ENCODE measurements around the gene BAZ2B.
"Not testable (repeated sequence)": the region's sequence is repeated elsewhere in the genome, so short reads cannot be mapped to it uniquely, and the experiment has no call there.

BAZ2B gene

DNA sequence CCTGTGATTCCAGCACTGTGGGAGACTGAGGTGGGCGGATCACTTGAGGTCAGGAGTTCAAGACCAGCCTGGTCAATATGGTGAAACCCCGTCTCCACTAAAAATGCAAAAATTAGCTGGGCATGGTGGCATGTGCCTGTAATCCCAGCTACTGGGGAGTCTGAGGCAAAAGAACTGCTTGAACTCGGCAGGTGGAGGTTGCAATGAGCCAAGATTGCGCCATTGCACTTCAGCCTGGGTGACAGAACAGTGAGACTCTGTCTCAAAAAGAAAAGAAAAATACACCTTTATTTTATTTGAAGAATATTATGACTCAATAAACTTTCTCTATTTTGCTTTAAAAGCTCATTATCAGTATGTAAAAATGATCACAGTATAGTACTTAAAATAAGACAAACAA is 81.1 kb downstream of the BAZ2B start:
- not testable (repeated sequence) for H3K27ac ChIP-seq (ENCODE audit: low read depth, low read length); H3K4me1 ChIP-seq (ENCODE audit: control insufficient read depth, insufficient read depth, low read length, unreplicated experiment); H3K27me3 ChIP-seq (ENCODE audit: insufficient read depth, low read length); H3K36me3 ChIP-seq (ENCODE audit: insufficient read depth, low read length); H3K79me2 ChIP-seq (ENCODE audit: control insufficient read depth, insufficient read depth, low read length, unreplicated experiment); H3K4me3 ChIP-seq (ENCODE audit: low read depth, low read length); H2AFZ ChIP-seq (ENCODE audit: low read length, unreplicated experiment)

GRCh38 chr2:159531475-159531874 is 84.9 kb downstream of the BAZ2B start:
- Histone ChIP-seq H2AFZ (ENCODE audit: low read length, unreplicated experiment) (no peak overlapping the region), H3K36me3 (ENCODE audit: insufficient read depth, low read length) (no peaks in the 10 kb centered on the region), H3K27ac (ENCODE audit: low read depth, low read length) (no peak overlapping the region), H3K4me3 (ENCODE audit: low read depth, low read length) (no peak overlapping the region), H3K27me3 (ENCODE audit: insufficient read depth, low read length) (no peaks in the 10 kb centered on the region), H3K4me1 (ENCODE audit: control insufficient read depth, insufficient read depth, low read length, unreplicated experiment) (peaks cover 4% of the 10 kb centered on the region), H3K79me2 (ENCODE audit: control insufficient read depth, insufficient read depth, low read length, unreplicated experiment) (no peaks in the 10 kb centered on the region)

DNA sequence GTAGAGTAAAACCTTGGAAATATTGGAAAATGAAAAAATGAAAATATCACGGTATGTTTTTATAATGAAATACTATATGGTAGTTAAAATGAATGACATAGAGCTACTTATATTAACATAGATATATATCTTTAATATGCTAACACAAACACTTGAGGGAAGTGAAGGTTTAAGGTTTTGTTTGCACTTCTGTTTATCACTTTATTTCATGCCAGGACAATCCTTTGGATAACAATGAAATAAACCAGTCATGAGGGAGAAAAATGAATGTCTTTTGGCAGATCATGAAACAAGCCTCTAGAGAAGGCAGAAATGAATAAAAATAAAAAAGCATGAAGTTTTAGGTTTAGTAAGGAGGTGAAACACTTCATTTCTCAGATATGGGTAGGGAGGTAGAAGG is 89.9 kb downstream of the BAZ2B start:
- H2AFZ ChIP-seq (ENCODE audit: low read length, unreplicated experiment) = no peak overlapping the region
- no peaks in the 10 kb centered on the region for H3K27me3 ChIP-seq (ENCODE audit: insufficient read depth, low read length)
- H3K36me3 ChIP-seq (ENCODE audit: insufficient read depth, low read length) = no peaks in the 10 kb centered on the region
- H3K4me3 ChIP-seq (ENCODE audit: low read depth, low read length) = no peak overlapping the region
- no peaks in the 10 kb centered on the region for H3K79me2 ChIP-seq (ENCODE audit: control insufficient read depth, insufficient read depth, low read length, unreplicated experiment)
- no peak overlapping the region for H3K27ac ChIP-seq (ENCODE audit: low read depth, low read length)
- H3K4me1 ChIP-seq (ENCODE audit: control insufficient read depth, insufficient read depth, low read length, unreplicated experiment) = no peaks in the 10 kb centered on the region

DNA sequence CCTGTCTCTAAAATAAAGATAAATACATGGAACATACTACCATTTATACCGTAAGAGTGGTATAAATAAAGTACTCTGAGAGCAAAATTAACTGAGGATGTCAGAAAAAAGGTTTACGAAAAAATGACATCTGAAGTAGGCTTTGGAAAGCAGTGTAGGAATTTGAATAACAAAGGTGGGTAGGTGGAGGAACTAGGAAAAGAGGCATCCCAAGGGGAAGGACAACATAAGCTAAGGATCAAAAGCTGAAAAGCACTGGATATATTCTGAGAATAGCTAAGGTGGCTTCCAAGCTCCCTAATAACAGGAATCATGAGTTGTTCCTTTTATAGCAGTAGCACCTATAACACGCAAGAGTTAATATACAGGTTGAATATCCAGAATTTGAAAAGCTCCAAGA is 91.3 kb downstream of the BAZ2B start:
- Histone ChIP-seq H3K36me3 (ENCODE audit: insufficient read depth, low read length) (no peaks in the 10 kb centered on the region), H3K27me3 (ENCODE audit: insufficient read depth, low read length) (no peaks in the 10 kb centered on the region), H3K79me2 (ENCODE audit: control insufficient read depth, insufficient read depth, low read length, unreplicated experiment) (no peaks in the 10 kb centered on the region), H3K4me3 (ENCODE audit: low read depth, low read length) (no peak overlapping the region), H3K27ac (ENCODE audit: low read depth, low read length) (no peak overlapping the region), H3K4me1 (ENCODE audit: control insufficient read depth, insufficient read depth, low read length, unreplicated experiment) (no peaks in the 10 kb centered on the region), H2AFZ (ENCODE audit: low read length, unreplicated experiment) (no peak overlapping the region)

DNA sequence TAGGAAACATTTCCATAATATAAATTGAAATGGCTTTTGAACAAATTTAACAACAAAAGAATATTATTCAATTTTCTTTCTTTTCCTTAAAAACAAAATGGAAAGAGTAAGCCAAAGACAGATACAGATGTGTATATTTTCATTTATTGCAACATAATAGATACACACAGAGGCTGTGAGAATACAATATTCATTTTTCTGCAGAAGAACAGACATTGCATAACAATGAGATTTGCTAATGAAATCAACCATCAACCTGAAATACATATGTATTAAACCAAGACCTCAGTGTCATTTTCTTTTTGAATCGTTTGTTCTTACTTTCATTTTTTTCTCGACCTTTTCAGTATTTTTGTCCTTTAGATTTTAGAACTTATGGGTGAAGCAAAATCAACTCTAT is 95.1 kb downstream of the BAZ2B start:
- Histone ChIP-seq H3K36me3 (ENCODE audit: insufficient read depth, low read length) (no peaks in the 10 kb centered on the region), H2AFZ (ENCODE audit: low read length, unreplicated experiment) (no peak overlapping the region), H3K27ac (ENCODE audit: low read depth, low read length) (no peak overlapping the region), H3K4me1 (ENCODE audit: control insufficient read depth, insufficient read depth, low read length, unreplicated experiment) (peaks cover 10% of the 10 kb centered on the region), H3K27me3 (ENCODE audit: insufficient read depth, low read length) (no peaks in the 10 kb centered on the region), H3K4me3 (ENCODE audit: low read depth, low read length) (no peak overlapping the region), H3K79me2 (ENCODE audit: control insufficient read depth, insufficient read depth, low read length, unreplicated experiment) (no peaks in the 10 kb centered on the region)

DNA sequence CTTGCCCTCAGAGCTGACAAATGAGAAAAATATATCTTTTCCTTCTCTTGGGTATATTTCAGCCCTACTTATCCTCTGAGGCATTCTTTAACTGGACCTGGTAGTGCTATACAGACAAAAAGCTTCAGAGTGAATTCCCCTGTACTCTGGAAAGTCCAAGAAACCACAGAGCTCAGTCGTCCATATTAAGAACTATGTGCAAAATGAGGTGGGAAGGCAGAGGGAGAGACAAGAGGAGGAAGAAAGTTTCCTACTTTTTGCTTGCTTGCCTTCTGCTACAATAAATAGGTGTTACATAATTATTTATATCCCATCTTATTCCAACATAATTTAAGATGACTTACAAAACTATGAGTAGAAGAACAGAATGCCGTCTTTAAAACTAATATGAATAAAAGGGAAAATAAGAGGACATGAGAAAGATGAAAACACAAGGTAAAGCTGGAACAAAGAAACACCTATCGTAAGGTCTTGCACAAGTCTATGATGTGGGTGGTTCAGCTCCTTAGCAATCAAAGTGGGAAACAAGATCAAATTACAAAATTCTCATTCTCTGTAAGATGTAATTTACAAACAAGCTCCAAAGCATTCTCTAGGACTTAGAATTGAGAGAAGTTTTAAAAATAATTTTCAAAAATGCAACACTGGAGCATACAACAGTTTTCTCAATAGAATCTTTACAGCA is 97.9 kb downstream of the BAZ2B start:
- Histone ChIP-seq H3K36me3 (ENCODE audit: insufficient read depth, low read length) (no peaks in the 10 kb centered on the region), H3K27me3 (ENCODE audit: insufficient read depth, low read length) (no peaks in the 10 kb centered on the region), H3K27ac (ENCODE audit: low read depth, low read length) (no peak overlapping the region), H3K4me1 (ENCODE audit: control insufficient read depth, insufficient read depth, low read length, unreplicated experiment) (peaks cover 15% of the 10 kb centered on the region), H2AFZ (ENCODE audit: low read length, unreplicated experiment) (peak overlapping the region; percentile 49), H3K4me3 (ENCODE audit: low read depth, low read length) (no peak overlapping the region), H3K79me2 (ENCODE audit: control insufficient read depth, insufficient read depth, low read length, unreplicated experiment) (peaks cover 8% of the 10 kb centered on the region)

DNA sequence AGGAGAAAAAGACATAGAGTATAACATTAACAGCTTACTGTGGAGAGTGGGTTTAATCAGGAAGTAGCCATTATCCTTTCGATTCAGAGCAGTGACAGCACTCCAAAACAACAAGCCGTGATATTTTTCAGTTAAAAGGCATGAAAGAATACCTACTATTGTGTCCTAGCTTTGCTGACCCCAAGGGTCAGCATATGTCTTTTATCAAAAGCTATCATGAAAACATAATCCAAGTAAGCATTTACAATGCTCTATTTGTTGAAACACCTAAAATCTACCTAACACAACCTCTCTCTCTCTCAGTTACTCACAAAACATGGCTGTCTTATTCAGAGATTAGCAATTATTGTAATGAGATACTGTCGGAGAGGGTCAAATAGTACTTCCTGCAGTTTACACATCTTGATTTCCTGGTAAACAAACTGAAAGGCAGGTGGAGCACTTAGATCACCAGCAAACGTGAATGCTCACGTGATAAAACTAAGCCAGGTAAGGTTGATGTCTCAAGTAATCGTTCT is 100.0 kb downstream of the BAZ2B start:
- Histone ChIP-seq H3K27me3 (ENCODE audit: insufficient read depth, low read length) (no peaks in the 10 kb centered on the region), H3K4me3 (ENCODE audit: low read depth, low read length) (peak overlapping the region; percentile 80), H3K27ac (ENCODE audit: low read depth, low read length) (peak overlapping the region; percentile 56), H3K79me2 (ENCODE audit: control insufficient read depth, insufficient read depth, low read length, unreplicated experiment) (peaks cover 8% of the 10 kb centered on the region), H3K36me3 (ENCODE audit: insufficient read depth, low read length) (no peaks in the 10 kb centered on the region), H2AFZ (ENCODE audit: low read length, unreplicated experiment) (peak overlapping the region; percentile 88), H3K4me1 (ENCODE audit: control insufficient read depth, insufficient read depth, low read length, unreplicated experiment) (peaks cover 15% of the 10 kb centered on the region)

DNA sequence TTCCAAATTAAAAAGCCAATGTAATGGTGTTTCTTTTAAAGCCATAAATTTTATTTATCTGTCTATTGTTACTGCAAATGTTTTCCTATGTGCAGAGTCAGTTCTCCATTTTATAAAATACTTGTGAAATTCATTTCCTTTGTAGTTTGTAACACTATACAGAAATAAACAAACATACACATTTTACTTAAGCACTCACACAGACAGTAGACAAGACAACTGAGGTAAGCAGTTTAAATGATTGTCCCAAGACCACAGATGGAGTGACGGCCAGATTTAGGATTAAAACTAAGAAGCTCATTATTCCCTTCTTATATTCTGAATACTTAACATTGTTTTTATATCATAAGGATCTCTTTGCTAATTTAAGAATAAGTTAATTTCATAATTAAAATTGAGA is 100.9 kb downstream of the BAZ2B start:
- H2AFZ ChIP-seq (ENCODE audit: low read length, unreplicated experiment) = no peak overlapping the region
- H3K36me3 ChIP-seq (ENCODE audit: insufficient read depth, low read length) = no peaks in the 10 kb centered on the region
- no peaks in the 10 kb centered on the region for H3K27me3 ChIP-seq (ENCODE audit: insufficient read depth, low read length)
- H3K27ac ChIP-seq (ENCODE audit: low read depth, low read length) = no peak overlapping the region
- peaks cover 15% of the 10 kb centered on the region for H3K4me1 ChIP-seq (ENCODE audit: control insufficient read depth, insufficient read depth, low read length, unreplicated experiment)
- peaks cover 8% of the 10 kb centered on the region for H3K79me2 ChIP-seq (ENCODE audit: control insufficient read depth, insufficient read depth, low read length, unreplicated experiment)
- peak overlapping the region; percentile 80 for H3K4me3 ChIP-seq (ENCODE audit: low read depth, low read length)

- Histone ChIP-seq H3K27ac (ENCODE audit: low read depth, low read length) (no peak overlapping the region), H3K4me3 (ENCODE audit: low read depth, low read length) (no peak overlapping the region), H2AFZ (ENCODE audit: low read length, unreplicated experiment) (no peak overlapping the region), H3K79me2 (ENCODE audit: control insufficient read depth, insufficient read depth, low read length, unreplicated experiment) (peaks cover 8% of the 10 kb centered on the region), H3K4me1 (ENCODE audit: control insufficient read depth, insufficient read depth, low read length, unreplicated experiment) (peaks cover 15% of the 10 kb centered on the region), H3K27me3 (ENCODE audit: insufficient read depth, low read length) (no peaks in the 10 kb centered on the region), H3K36me3 (ENCODE audit: insufficient read depth, low read length) (no peaks in the 10 kb centered on the region)
Measured at GRCh38 chr2:159513745-159514144, 102.6 kb downstream of the BAZ2B start.

- Histone ChIP-seq H3K27ac (ENCODE audit: low read depth, low read length) (no peak overlapping the region), H3K79me2 (ENCODE audit: control insufficient read depth, insufficient read depth, low read length, unreplicated experiment) (peaks cover 2% of the 10 kb centered on the region), H3K4me1 (ENCODE audit: control insufficient read depth, insufficient read depth, low read length, unreplicated experiment) (peaks cover 8% of the 10 kb centered on the region), H2AFZ (ENCODE audit: low read length, unreplicated experiment) (no peak overlapping the region), H3K4me3 (ENCODE audit: low read depth, low read length) (no peak overlapping the region), H3K36me3 (ENCODE audit: insufficient read depth, low read length) (no peaks in the 10 kb centered on the region), H3K27me3 (ENCODE audit: insufficient read depth, low read length) (no peaks in the 10 kb centered on the region)
Measured at GRCh38 chr2:159508140-159508539, 108.2 kb downstream of the BAZ2B start.

DNA sequence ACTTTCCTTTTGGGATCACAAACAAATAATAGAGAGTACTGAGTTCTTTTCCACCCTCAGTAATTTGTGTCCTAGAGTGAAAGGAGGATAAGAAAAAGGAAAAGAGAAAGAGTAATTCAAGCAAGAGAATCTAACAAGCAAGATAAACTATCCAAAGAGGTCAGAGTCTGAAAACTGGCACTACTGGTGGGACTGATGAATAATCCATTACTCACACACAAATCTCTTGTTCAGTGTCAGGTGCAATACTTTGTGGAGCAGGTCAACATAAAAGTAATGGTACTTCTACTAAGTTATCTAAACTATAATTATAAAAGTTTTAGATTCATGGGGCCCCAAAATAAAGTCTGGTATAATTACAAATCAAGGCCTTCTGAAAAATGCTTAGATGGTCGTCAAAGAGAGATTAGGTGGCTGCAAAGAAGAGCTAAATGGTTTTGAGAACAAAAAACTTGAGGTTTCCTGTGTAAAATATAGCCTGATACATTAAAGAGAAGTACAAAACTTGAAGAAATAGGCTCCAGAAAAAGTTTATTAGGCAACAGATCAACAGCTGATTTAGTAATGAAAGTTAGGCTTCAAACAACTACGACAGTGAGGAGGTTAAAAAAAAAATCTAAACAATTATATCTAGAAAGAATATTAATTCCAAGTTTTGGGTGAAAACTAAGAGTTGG is 109.4 kb downstream of the BAZ2B start:
- Histone ChIP-seq H2AFZ (ENCODE audit: low read length, unreplicated experiment) (no peak overlapping the region), H3K4me1 (ENCODE audit: control insufficient read depth, insufficient read depth, low read length, unreplicated experiment) (peaks cover 8% of the 10 kb centered on the region), H3K4me3 (ENCODE audit: low read depth, low read length) (no peak overlapping the region), H3K36me3 (ENCODE audit: insufficient read depth, low read length) (no peaks in the 10 kb centered on the region), H3K79me2 (ENCODE audit: control insufficient read depth, insufficient read depth, low read length, unreplicated experiment) (peaks cover 2% of the 10 kb centered on the region), H3K27ac (ENCODE audit: low read depth, low read length) (no peak overlapping the region), H3K27me3 (ENCODE audit: insufficient read depth, low read length) (no peaks in the 10 kb centered on the region)

Measured in ACC112 (cell line).